HepG2 (cell line): ENCODE measurements around the gene FUT8.

Experiments
- CENPT ChIP-seq: sonication (generic); formaldehyde crosslinking; IDR thresholded peaks from 2 replicates; pipeline ENCODE4 v1.8.0; 2022; ENCODE audit warnings: low read depth, mild to moderate bottlenecking, moderate library complexity, missing genetic modification reagents
- CTCF ChIP-seq: sonication (generic); formaldehyde crosslinking; IDR thresholded peaks from 2 replicates; pipeline ENCODE4 v1.5.0; 2020; ENCODE audit warnings: mild to moderate bottlenecking, missing genetic modification reagents, moderate library complexity
- HNF4A ChIP-seq: sonication (generic); formaldehyde crosslinking; IDR thresholded peaks from 2 replicates; pipeline ENCODE4 v1.4.0; 2020; ENCODE audit warnings: missing genetic modification reagents
- MED8 ChIP-seq: sonication (generic); formaldehyde crosslinking; IDR thresholded peaks from 2 replicates; pipeline ENCODE4 v1.8.1; 2023; ENCODE audit warnings: mild to moderate bottlenecking, missing genetic modification reagents; ENCODE audit not compliant: insufficient replicate concordance
- MEF2D ChIP-seq: sonication (generic); formaldehyde crosslinking; IDR thresholded peaks from 2 replicates; pipeline ENCODE4 v1.5.1; 2020; ENCODE audit warnings: mild to moderate bottlenecking, missing genetic modification reagents
- RBM39 ChIP-seq: fragments of 200-400 bp; formaldehyde crosslinking; IDR thresholded peaks from one replicate; pipeline ENCODE4 v1.6.1; 2018; ENCODE audit warnings: antibody characterized with exemption, mild to moderate bottlenecking, low read depth, low read length; ENCODE audit not compliant: poor library complexity, severe bottlenecking
- SMAD3 ChIP-seq: sonication (generic); formaldehyde crosslinking; IDR thresholded peaks from 2 replicates; pipeline ENCODE4 v1.4.0; 2020; ENCODE audit warnings: missing genetic modification reagents
- ZC3H4 ChIP-seq: sonication (generic); formaldehyde crosslinking; IDR thresholded peaks from 2 replicates; pipeline ENCODE4 v1.4.0; 2020; ENCODE audit warnings: missing genetic modification reagents, borderline replicate concordance
- ZGPAT ChIP-seq: IDR thresholded peaks from 2 replicates; pipeline ENCODE4 v1.6.1; 2016; ENCODE audit warnings: mild to moderate bottlenecking
- ZSCAN29 ChIP-seq: sonication (generic); formaldehyde crosslinking; conservative IDR thresholded peaks from 2 replicates; pipeline ENCODE4 v1.4.0; 2020; ENCODE audit warnings: mild to moderate bottlenecking, missing genetic modification reagents
- ZSCAN9 ChIP-seq: IDR thresholded peaks from 2 replicates; pipeline ENCODE4 v1.6.1; 2016; ENCODE audit warnings: borderline replicate concordance

GRCh38 chr14:65613131-65613650 lies 200.7 kb downstream of the FUT8 start:
- TF ChIP-seq ZGPAT (CRISPR knock-in tag) (no peak), CENPT (no peak), ZSCAN9 (CRISPR knock-in tag) (no peak), ZSCAN29 (CRISPR knock-in tag) (no peak), MED8 (CRISPR knock-in tag) (no peak), RBM39 (no peak), CTCF (CRISPR knock-in tag) (no peak), MEF2D (no peak), ZC3H4 (CRISPR knock-in tag) (no peak), SMAD3 (no peak), HNF4A (no peak)
